HCT116 (cell line): ENCODE results near the gene PPP1R37.

Experiments
- CEBPB ChIP-seq: IDR thresholded peaks from 2 replicates; pipeline ENCODE4 v1.6.1; 2012; ENCODE audit warnings: low read depth
- CTCF ChIP-seq, 3 experiments: fragments of 200-600 bp in 1 of 3; sonication (generic) in 1 of 3; IDR thresholded peaks in 2 of 3; conservative IDR thresholded peaks in 1 of 3; 2 replicates each; pipeline ENCODE4 v1.5.1; 2012 to 2017; ENCODE audit warnings: low read depth in 2 of 3, low read length in 2 of 3, antibody characterized with exemption in 1 of 3, borderline replicate concordance in 1 of 3, control low read depth in 1 of 3, mild to moderate bottlenecking in 1 of 3, mixed read lengths in 1 of 3, mixed run types in 1 of 3, moderate library complexity in 1 of 3; ENCODE audit not compliant: insufficient read depth in 1 of 3
- EGR1 ChIP-seq: IDR thresholded peaks from 2 replicates; pipeline ENCODE4 v1.6.1; 2012; ENCODE audit warnings: low read depth
- EZH2 ChIP-seq: fragments of 200-600 bp; sonication (generic); IDR thresholded peaks from 2 replicates; pipeline ENCODE4 v1.6.1; 2017; ENCODE audit warnings: antibody characterized with exemption, mixed run types
- JUND ChIP-seq: IDR thresholded peaks from 2 replicates; pipeline ENCODE4 v1.6.1; 2012
- POLR2A ChIP-seq: IDR thresholded peaks from 2 replicates; pipeline ENCODE4 v1.7.0; 2011; ENCODE audit warnings: borderline replicate concordance; ENCODE audit not compliant: insufficient read depth, insufficient read length; ENCODE audit errors: extremely low read depth
- RAD21 ChIP-seq: IDR thresholded peaks from 2 replicates; pipeline ENCODE4 v1.6.1; 2012; ENCODE audit warnings: low read depth, mild to moderate bottlenecking
- REST ChIP-seq: IDR thresholded peaks from 2 replicates; pipeline ENCODE4 v1.6.1; 2012; ENCODE audit warnings: low read depth

GRCh38 chr19:45103156-45103507 is 10.2 kb downstream of the PPP1R37 start:
- no peak for TF ChIP-seq CTCF (IDR thresholded peaks at IDR 0.05 in 2 of 3, conservative IDR thresholded peaks at IDR 0.05 in 1 of 3; ENCODE audit: borderline replicate concordance in 1 of 3, insufficient read depth in 1 of 3, low read depth in 2 of 3, low read length in 2 of 3)
- no peak for TF ChIP-seq EZH2
- no peak for TF ChIP-seq JUND
- no peak for TF ChIP-seq EGR1
- TF ChIP-seq POLR2A: no peak
- no peak for TF ChIP-seq RAD21
- no peak for TF ChIP-seq CEBPB
- TF ChIP-seq REST: no peak
